SU-DHL-6 (cell line): ENCODE data around the gene CYB5R4.
"Not testable (repeated sequence)": the region's sequence is repeated elsewhere in the genome, so short reads cannot be mapped to it uniquely, and the experiment has no call there.

Source experiments
- H2AFZ ChIP-seq: fragments of 200-600 bp; sonication (generic); 2 replicates; pipeline ENCODE4 v1.6.1; 2014; ENCODE audit warnings: low read depth, mild to moderate bottlenecking, moderate library complexity, mixed read lengths, antibody characterized with exemption, low read length; ENCODE audit not compliant: severe bottlenecking
- H3F3A ChIP-seq: fragments of 200-600 bp; shearing (Covaris generic); 2 replicates; pipeline ENCODE4 v1.6.0; 2016; ENCODE audit warnings: antibody characterized with exemption, mild to moderate bottlenecking; ENCODE audit not compliant: insufficient read depth
- H3K27ac ChIP-seq: fragments of 200-600 bp; sonication (generic); 2 replicates; pipeline ENCODE4 v1.5.1; 2016; ENCODE audit warnings: low read depth, mild to moderate bottlenecking, low read length, moderate library complexity, mixed read lengths
- H3K27me3 ChIP-seq: fragments of 200-600 bp; sonication (generic), shearing (Covaris generic); 2 replicates; pipeline ENCODE4 v1.6.0; 2014; ENCODE audit warnings: mild to moderate bottlenecking, low read length
- H3K36me3 ChIP-seq: fragments of 200-600 bp; sonication (generic); 2 replicates; pipeline ENCODE4 v1.6.1; 2014; ENCODE audit warnings: mild to moderate bottlenecking, low read length, mixed read lengths
- H3K4me2 ChIP-seq: fragments of 300-600, 200-600 bp; shearing (Covaris generic), sonication (generic); 2 replicates; pipeline ENCODE4 v1.6.0; 2014; ENCODE audit warnings: low read length, low read depth, mild to moderate bottlenecking; ENCODE audit not compliant: poor library complexity, severe bottlenecking
- H3K4me3 ChIP-seq: fragments of 200-600 bp; sonication (generic); 2 replicates; pipeline ENCODE4 v1.5.1; 2014; ENCODE audit warnings: antibody characterized with exemption, low read length, mild to moderate bottlenecking, mixed read lengths; ENCODE audit not compliant: insufficient read depth, poor library complexity, severe bottlenecking
- H3K79me2 ChIP-seq: fragments of 200-600 bp; sonication (generic); 2 replicates; pipeline ENCODE4 v1.6.1; 2014; ENCODE audit warnings: mild to moderate bottlenecking, low read length, moderate library complexity; ENCODE audit not compliant: insufficient read depth
- H3K9ac ChIP-seq: fragments of 200-600 bp; sonication (generic); 2 replicates; pipeline ENCODE4 v1.7.0; 2014; ENCODE audit warnings: mild to moderate bottlenecking, low read length
- H3K9me2 ChIP-seq: fragments of 200-600 bp; sonication (generic); replicated peaks from 2 replicates; pipeline ENCODE4 v1.6.1; 2014; ENCODE audit warnings: low read length; ENCODE audit not compliant: insufficient read depth
- H3K9me3 ChIP-seq: fragments of 200-600 bp; sonication (generic); 2 replicates; pipeline ENCODE4 v1.6.1; 2014; ENCODE audit warnings: low read length, mixed read lengths; ENCODE audit not compliant: insufficient read depth
- H4K20me1 ChIP-seq: fragments of 200-600 bp; sonication (generic); 2 replicates; pipeline ENCODE4 v1.6.1; 2014; ENCODE audit warnings: low read depth, mild to moderate bottlenecking, antibody characterized with exemption, low read length, moderate library complexity, mixed read lengths
- EZH2phosphoT487 ChIP-seq: fragments of 200-600 bp; sonication (generic), shearing (Covaris generic); conservative IDR thresholded peaks from 2 replicates; pipeline ENCODE4 v1.6.1; 2018; ENCODE audit warnings: mild to moderate bottlenecking, antibody characterized with exemption, low read length, moderate library complexity, mixed read lengths
- TF ChIP-seq, protein P1 (sequence below): fragments of 200-600 bp; sonication (generic); IDR thresholded peaks from one replicate; pipeline ENCODE4 v1.5.1; 2017; ENCODE audit warnings: antibody characterized with exemption, mild to moderate bottlenecking, low read length, moderate library complexity; ENCODE audit not compliant: insufficient read depth, poor library complexity, severe bottlenecking

The CYB5R4 gene

DNA sequence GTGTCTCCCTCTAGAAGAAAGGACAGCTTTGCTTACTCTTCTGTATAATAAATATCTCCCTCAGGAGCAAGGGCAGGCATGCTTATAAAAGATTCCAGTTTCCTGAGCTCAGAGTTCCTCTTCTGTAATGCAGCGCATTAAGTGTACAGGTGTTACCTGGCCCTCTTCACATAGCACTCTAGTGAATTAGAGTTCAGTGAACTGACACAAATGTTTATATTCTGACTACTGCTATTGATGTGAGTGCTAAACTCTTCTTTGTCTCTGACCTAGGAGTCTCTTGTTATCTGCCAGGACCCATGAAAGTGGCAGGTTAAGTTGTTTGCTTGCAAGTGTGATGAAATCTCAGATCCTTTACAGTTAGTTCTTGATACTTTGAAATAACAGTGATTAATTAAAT is 33.5 kb downstream of the CYB5R4 start:
- no peak overlapping the region for H3K9ac ChIP-seq
- H3K27me3 ChIP-seq, result no peaks in the 10 kb centered on the region
- no peak overlapping the region for H3K4me3 ChIP-seq
- H4K20me1 ChIP-seq, result peaks cover 10% of the 10 kb centered on the region; the same call in 1 of the 2 replicates
- H3K9me3 ChIP-seq, result 0 out of 2 replicates have a peak, but pooled peaks cover 6% of the 10 kb centered on the region
- no peak overlapping the region for H3K4me2 ChIP-seq
- no peak overlapping the region for H2AFZ ChIP-seq
- H3K79me2 ChIP-seq, result peaks cover 70% of the 10 kb centered on the region
- no peak overlapping the region for H3K27ac ChIP-seq
- no peaks in the 10 kb centered on the region for H3K9me2 ChIP-seq
- TF ChIP-seq EZH2phosphoT487, result no peak
- TF ChIP-seq, protein P1, sequence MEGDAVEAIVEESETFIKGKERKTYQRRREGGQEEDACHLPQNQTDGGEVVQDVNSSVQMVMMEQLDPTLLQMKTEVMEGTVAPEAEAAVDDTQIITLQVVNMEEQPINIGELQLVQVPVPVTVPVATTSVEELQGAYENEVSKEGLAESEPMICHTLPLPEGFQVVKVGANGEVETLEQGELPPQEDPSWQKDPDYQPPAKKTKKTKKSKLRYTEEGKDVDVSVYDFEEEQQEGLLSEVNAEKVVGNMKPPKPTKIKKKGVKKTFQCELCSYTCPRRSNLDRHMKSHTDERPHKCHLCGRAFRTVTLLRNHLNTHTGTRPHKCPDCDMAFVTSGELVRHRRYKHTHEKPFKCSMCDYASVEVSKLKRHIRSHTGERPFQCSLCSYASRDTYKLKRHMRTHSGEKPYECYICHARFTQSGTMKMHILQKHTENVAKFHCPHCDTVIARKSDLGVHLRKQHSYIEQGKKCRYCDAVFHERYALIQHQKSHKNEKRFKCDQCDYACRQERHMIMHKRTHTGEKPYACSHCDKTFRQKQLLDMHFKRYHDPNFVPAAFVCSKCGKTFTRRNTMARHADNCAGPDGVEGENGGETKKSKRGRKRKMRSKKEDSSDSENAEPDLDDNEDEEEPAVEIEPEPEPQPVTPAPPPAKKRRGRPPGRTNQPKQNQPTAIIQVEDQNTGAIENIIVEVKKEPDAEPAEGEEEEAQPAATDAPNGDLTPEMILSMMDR, result no peak
- no peaks in the 10 kb centered on the region for H3F3A ChIP-seq
- peaks cover 13% of the 10 kb centered on the region for H3K36me3 ChIP-seq

DNA sequence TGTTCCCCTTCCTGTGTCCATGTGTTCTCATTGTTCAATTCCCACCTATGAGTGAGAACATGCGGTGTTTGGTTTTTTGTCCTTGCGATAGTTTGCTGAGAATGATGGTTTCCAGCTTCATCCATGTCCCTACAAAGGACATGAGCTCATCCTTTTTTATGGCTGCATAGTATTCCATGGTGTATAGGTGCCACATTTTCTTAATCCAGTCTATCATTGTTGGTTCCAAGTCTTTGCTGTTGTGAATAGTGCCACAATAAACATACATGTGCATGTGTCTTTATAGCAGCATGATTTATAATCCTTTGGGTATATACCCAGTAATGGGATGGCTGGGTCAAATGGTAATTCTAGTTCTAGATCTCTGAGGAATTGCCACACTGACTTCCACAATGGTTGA is 37.6 kb downstream of the CYB5R4 start:
- not testable (repeated sequence) for H3K4me3 ChIP-seq, H3K27ac ChIP-seq, H3K4me2 ChIP-seq, H3K9me2 ChIP-seq, H2AFZ ChIP-seq, H4K20me1 ChIP-seq, H3K27me3 ChIP-seq, H3F3A ChIP-seq, H3K9me3 ChIP-seq, H3K9ac ChIP-seq
- Histone ChIP-seq H3K36me3 (peaks cover 13% of the 10 kb centered on the region), H3K79me2 (peaks cover 39% of the 10 kb centered on the region)

DNA sequence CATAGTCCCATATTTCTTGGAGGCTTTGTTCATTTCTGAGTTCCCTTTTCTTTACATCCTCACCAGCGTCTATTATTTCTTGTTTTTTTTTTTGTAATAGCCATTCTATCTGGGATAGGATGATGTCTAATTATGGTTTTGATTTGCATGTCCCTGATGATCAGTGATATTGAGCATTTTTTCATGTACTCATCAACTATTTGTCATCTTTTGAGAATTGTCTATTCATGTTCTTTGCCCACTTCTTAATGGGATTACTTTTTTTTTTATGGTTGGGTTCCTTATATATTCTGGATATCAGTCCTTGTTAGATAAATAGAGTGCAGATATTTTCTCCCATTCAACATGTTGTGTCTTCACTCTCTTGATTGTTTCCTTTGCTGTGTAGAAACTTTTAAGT is 42.1 kb downstream of the CYB5R4 start:
- Histone ChIP-seq H3K9me2 (no peaks in the 10 kb centered on the region), H3K27ac (no peak overlapping the region), H4K20me1 (peaks cover 13% of the 10 kb centered on the region; the same call in 1 of the 2 replicates), H3K4me3 (no peak overlapping the region), H3K9me3 (no peaks in the 10 kb centered on the region), H3K79me2 (peaks cover 59% of the 10 kb centered on the region), H3K36me3 (peaks cover 8% of the 10 kb centered on the region), H3K9ac (no peak overlapping the region), H3K27me3 (no peaks in the 10 kb centered on the region), H3K4me2 (no peak overlapping the region), H3F3A (no peaks in the 10 kb centered on the region), H2AFZ (no peak overlapping the region)
- TF ChIP-seq, protein P1, result no peak
- no peak for TF ChIP-seq EZH2phosphoT487

DNA sequence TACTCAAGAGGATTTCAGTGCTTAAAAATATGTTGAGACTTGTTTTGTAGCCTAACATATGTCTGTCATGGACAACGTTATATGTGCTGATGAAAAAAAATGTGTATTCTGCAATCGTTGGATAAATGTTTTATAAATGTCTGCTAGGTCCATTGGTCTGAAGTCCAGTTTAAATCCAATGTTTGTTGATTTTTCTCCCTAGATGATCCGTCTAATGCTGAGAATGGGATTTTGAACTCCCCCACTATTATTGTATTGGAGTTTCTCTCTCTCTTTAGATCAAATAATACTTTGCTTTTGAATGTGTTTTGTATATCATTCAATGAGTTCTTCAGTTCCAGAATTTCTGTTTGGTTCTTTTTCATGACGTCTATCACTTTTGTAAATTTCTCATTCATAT is 44.9 kb downstream of the CYB5R4 start:
- H3K4me3 ChIP-seq, result no peak overlapping the region
- no peaks in the 10 kb centered on the region for H3K9me3 ChIP-seq
- H3K9me2 ChIP-seq, result no peaks in the 10 kb centered on the region
- H2AFZ ChIP-seq, result no peak overlapping the region
- no peaks in the 10 kb centered on the region for H3K27me3 ChIP-seq
- peaks cover 76% of the 10 kb centered on the region for H3K79me2 ChIP-seq
- no peak overlapping the region for H3K27ac ChIP-seq
- H3F3A ChIP-seq, result no peaks in the 10 kb centered on the region
- H3K9ac ChIP-seq, result no peak overlapping the region
- no peak overlapping the region for H3K4me2 ChIP-seq
- TF ChIP-seq EZH2phosphoT487, result no peak
- TF ChIP-seq, protein P1, result no peak
- H4K20me1 ChIP-seq, result peaks cover 15% of the 10 kb centered on the region; the same call in 1 of the 2 replicates
- peaks cover 7% of the 10 kb centered on the region; the same call in 1 of the 2 replicates for H3K36me3 ChIP-seq
